ENCODE measurements around the gene PIM3.

The PIM3 gene

GRCh38 chr22:49956418-49956770 is 4.2 kb upstream of the PIM3 start:
- no peak for DNase-seq (ENCODE audit: low spot score)

- DNase-seq (ENCODE audit: low spot score) = no peak
Measured at GRCh38 chr22:49956914-49957825, 3.4 kb upstream of the PIM3 start.

GRCh38 chr22:49957826-49958365 is 2.7 kb upstream of the PIM3 start:
- DNase-seq (ENCODE audit: low spot score) = no peak

GRCh38 chr22:49958366-49958921 is 2.1 kb upstream of the PIM3 start:
- DNase-seq (ENCODE audit: low spot score) = no peak

GRCh38 chr22:49958931-49959781 is 1.4 kb upstream of the PIM3 start:
- no peak for DNase-seq (ENCODE audit: low spot score)

- DNase-seq (ENCODE audit: low spot score) = no peak
Measured at GRCh38 chr22:49959782-49960158, 802 bp upstream of the PIM3 start.

GRCh38 chr22:49961005-49961600 is 531 bp downstream of the PIM3 start:
- DNase-seq (ENCODE audit: low spot score) = peak; percentile 22

GRCh38 chr22:49961601-49962011 is 1.0 kb downstream of the PIM3 start:
- DNase-seq (ENCODE audit: low spot score) = no peak

- DNase-seq (ENCODE audit: low spot score) = peak; percentile 22
Measured at GRCh38 chr22:49962012-49962750, 1.6 kb downstream of the PIM3 start.

GRCh38 chr22:49962751-49963646 is 2.4 kb downstream of the PIM3 start:
- no peak for DNase-seq (ENCODE audit: low spot score)

GRCh38 chr22:49963647-49964026 is 3.1 kb downstream of the PIM3 start:
- DNase-seq (ENCODE audit: low spot score) = no peak

- DNase-seq (ENCODE audit: low spot score) = no peak
Measured at GRCh38 chr22:49964136-49965090, 3.8 kb downstream of the PIM3 start.

- no peak for DNase-seq (ENCODE audit: low spot score)
Measured at GRCh38 chr22:49965091-49966040, 4.8 kb downstream of the PIM3 start.

GRCh38 chr22:49966041-49966773 is 5.6 kb downstream of the PIM3 start:
- DNase-seq (ENCODE audit: low spot score) = no peak

GRCh38 chr22:49966774-49967705 is 6.5 kb downstream of the PIM3 start:
- DNase-seq (ENCODE audit: low spot score) = no peak

GRCh38 chr22:49967706-49968208 is 7.2 kb downstream of the PIM3 start:
- DNase-seq (ENCODE audit: low spot score) = no peak
